SK-N-MC (cell line): ENCODE measurements around the gene CD6.

Experiments
- EZH2 ChIP-seq: fragments of 200-600 bp; sonication (generic); IDR thresholded peaks from one replicate; pipeline ENCODE4 v1.6.1; 2017; ENCODE audit warnings: antibody characterized with exemption
- FOXP2 ChIP-seq: optimal IDR thresholded peaks from 2 replicates; pipeline ENCODE3; 2011; ENCODE audit warnings: mild to moderate bottlenecking, moderate library complexity; ENCODE audit not compliant: insufficient read depth; ENCODE audit errors: extremely low read length, control extremely low read depth
- POLR2AphosphoS5 ChIP-seq: IDR thresholded peaks from 2 replicates; pipeline ENCODE4 v1.6.1; 2012; ENCODE audit warnings: mild to moderate bottlenecking, low read depth, low read length, borderline replicate concordance

DNA sequence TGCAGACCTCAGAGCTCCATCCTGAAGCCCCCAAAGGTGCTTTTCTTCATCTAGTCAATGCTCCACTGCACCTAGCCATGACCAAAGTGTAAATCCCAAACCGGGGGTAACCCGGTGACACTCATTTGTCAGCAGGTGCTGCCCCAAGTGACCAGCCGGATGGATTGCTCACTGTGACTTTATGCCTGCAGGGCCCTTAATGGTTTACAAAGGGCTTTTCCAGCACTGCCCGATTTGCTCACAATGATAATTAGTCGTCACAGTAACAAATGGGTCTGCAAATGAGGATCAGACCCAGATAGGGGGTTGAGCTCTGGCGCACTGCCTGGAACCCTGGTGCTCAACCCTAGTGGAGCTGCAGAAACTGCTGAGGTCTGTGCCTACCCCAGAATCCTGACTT is 85.1 kb downstream of the CD6 start:
- no peak for TF ChIP-seq EZH2
- TF ChIP-seq POLR2AphosphoS5, result no peak
- no peak for TF ChIP-seq FOXP2
